Suprapubic skin (tissue), 3 donors: Measurements from ENCODE around the gene OGFOD2.

Source experiments
- CTCF ChIP-seq, 2 donors: fragments of 200-600 bp in 1 of 2; fragments of 450-650 bp in 1 of 2; sonication (generic) in 1 of 2; IDR thresholded peaks; one replicate each; pipeline ENCODE4 v1.5.1; 2016 to 2019; ENCODE audit warnings: antibody characterized with exemption in 2 of 2, mild to moderate bottlenecking in 1 of 2, moderate library complexity in 1 of 2
- EP300 ChIP-seq: sonication (generic); formaldehyde crosslinking; IDR thresholded peaks from one replicate; pipeline ENCODE4 v1.6.1; 2017; ENCODE audit warnings: antibody characterized with exemption
- POLR2A ChIP-seq, 2 donors: fragments of 450-650 bp; IDR thresholded peaks; one replicate each; pipeline ENCODE4 v1.6.1; 2017; ENCODE audit warnings: antibody characterized with exemption in 2 of 2, mild to moderate bottlenecking in 2 of 2, moderate library complexity in 2 of 2

GRCh38 chr12:123013185-123014095 is 38.4 kb downstream of the OGFOD2 start:
- TF ChIP-seq CTCF (IDR thresholded peaks at IDR 0.05): no peak
- no peak for TF ChIP-seq POLR2A (IDR thresholded peaks at IDR 0.05)
- TF ChIP-seq EP300: no peak
